Keratinocyte (primary cell): ENCODE data around the gene GSDMA.

ENCODE experiments used
- EZH2 ChIP-seq: IDR thresholded peaks from one replicate; pipeline ENCODE4 v1.6.1; 2012; ENCODE audit warnings: inconsistent platforms, mild to moderate bottlenecking, low read length, moderate library complexity
- TF ChIP-seq, protein P1 (sequence below), 3 experiments: IDR thresholded peaks in 1 of 3; conservative IDR thresholded peaks in 1 of 3; optimal IDR thresholded peaks in 1 of 3; 2 replicates in 2 of 3; 3 replicates in 1 of 3; pipeline versions ENCODE3 to v1.5.1; 2011; ENCODE audit warnings: low read length in 3 of 3, mild to moderate bottlenecking in 3 of 3, moderate library complexity in 2 of 3, control low read depth in 1 of 3, inconsistent platforms in 1 of 3; ENCODE audit not compliant: insufficient read depth in 2 of 3; ENCODE audit errors: extremely low read depth in 1 of 3

DNA sequence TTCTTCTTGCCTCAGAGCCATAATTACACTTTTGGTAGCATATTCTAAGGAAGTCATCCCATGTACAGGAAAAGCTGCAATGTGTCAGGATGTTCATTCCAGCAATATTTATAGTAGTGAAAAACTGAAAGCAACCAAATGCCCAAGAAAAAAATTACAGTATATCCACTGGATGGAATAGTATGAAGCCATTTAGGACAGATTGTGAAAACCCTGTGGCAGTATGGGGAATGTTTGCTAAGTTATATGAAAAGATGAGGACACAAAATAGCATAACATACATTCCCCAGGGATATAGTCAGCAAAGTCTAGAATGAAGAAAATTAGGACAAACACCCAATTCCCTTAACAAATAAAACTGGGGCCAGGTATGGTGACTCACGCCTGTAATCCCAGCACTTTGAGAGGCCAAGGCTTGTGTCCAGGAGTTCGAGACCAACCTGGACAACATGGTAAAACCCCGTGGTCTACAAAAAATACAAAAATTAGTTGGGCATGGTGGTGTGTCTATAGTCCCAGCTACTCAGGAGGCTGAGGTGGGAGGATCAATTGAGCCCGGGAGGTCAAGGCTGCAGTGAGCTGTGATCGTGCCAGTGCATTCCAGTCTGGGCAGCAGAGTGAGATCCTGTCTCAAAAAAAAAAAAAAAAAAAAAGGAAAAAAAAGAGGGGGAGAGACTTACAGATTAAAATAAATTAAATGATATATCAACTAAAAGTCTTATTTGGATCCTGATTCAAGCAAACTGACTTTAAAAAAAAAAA lies 33.0 kb upstream of the GSDMA start:
- TF ChIP-seq, protein P1, sequence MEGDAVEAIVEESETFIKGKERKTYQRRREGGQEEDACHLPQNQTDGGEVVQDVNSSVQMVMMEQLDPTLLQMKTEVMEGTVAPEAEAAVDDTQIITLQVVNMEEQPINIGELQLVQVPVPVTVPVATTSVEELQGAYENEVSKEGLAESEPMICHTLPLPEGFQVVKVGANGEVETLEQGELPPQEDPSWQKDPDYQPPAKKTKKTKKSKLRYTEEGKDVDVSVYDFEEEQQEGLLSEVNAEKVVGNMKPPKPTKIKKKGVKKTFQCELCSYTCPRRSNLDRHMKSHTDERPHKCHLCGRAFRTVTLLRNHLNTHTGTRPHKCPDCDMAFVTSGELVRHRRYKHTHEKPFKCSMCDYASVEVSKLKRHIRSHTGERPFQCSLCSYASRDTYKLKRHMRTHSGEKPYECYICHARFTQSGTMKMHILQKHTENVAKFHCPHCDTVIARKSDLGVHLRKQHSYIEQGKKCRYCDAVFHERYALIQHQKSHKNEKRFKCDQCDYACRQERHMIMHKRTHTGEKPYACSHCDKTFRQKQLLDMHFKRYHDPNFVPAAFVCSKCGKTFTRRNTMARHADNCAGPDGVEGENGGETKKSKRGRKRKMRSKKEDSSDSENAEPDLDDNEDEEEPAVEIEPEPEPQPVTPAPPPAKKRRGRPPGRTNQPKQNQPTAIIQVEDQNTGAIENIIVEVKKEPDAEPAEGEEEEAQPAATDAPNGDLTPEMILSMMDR (optimal IDR thresholded peaks at IDR 0.05 in 1 of 3, IDR thresholded peaks at IDR 0.05 in 1 of 3, conservative IDR thresholded peaks at IDR 0.05 in 1 of 3; ENCODE audit: extremely low read depth in 1 of 3, insufficient read depth in 2 of 3, low read length in 3 of 3) = no peak
- no peak for TF ChIP-seq EZH2
